ENCODE data around the gene GNAQ.

Gene GNAQ

DNA sequence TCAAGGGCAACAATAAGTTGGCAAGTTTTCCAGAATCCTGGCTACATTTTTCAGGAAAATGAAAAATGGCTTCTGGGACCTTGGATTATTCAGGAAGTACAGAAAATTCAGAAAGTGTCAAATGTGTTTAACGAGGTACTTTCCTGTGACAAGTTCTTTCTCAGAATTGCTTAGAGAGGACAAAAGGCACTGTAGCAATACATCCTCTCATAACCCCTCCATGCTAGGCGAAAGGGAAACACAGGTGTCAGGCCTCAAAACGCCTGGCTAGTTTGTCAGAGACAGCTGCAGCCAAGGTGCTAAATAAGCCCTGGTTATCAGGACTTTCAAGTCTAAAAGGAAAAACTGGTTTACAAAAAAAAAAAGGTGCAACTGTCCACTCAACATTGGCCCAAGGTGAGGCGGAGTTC, 115.2 kb downstream of the GNAQ start:
- Histone ChIP-seq H3K27ac (ENCODE audit: low read depth, low read length) (no peak overlapping the region), H3K4me1 (ENCODE audit: control insufficient read depth, insufficient read depth, low read length) (no peaks in the 10 kb centered on the region), H3K4me3 (ENCODE audit: low read length) (no peak overlapping the region), H3K27me3 (ENCODE audit: control insufficient read depth, insufficient read depth, low read length) (no peaks in the 10 kb centered on the region), H3K36me3 (ENCODE audit: control insufficient read depth, insufficient read depth, low read length) (peaks cover 5% of the 10 kb centered on the region), H3K9ac (ENCODE audit: low read length) (no peak overlapping the region)

DNA sequence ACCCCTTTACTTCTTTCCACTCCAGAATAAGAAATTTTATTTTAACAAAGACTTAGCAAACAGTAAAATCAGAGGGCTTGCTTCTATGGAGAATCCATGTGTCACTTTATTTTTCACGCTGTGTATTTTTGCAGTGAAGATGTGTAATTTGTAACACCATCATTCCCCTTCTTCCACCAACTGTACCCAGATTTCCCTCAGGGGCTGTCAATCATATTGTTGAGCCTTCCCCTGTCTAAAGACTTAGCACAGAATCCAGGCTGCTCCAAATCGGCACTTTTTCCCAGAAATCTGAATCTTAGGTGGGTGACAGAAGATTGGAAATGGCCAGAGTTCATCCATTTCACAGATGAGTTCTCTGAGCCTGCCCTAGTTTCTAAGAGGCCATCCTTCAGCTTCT, 115.9 kb downstream of the GNAQ start:
- Histone ChIP-seq H3K4me3 (ENCODE audit: low read length) (no peak overlapping the region), H3K27ac (ENCODE audit: low read depth, low read length) (no peak overlapping the region), H3K27me3 (ENCODE audit: control insufficient read depth, insufficient read depth, low read length) (no peaks in the 10 kb centered on the region), H3K9ac (ENCODE audit: low read length) (no peak overlapping the region), H3K36me3 (ENCODE audit: control insufficient read depth, insufficient read depth, low read length) (peaks cover 5% of the 10 kb centered on the region), H3K4me1 (ENCODE audit: control insufficient read depth, insufficient read depth, low read length) (no peaks in the 10 kb centered on the region)

DNA sequence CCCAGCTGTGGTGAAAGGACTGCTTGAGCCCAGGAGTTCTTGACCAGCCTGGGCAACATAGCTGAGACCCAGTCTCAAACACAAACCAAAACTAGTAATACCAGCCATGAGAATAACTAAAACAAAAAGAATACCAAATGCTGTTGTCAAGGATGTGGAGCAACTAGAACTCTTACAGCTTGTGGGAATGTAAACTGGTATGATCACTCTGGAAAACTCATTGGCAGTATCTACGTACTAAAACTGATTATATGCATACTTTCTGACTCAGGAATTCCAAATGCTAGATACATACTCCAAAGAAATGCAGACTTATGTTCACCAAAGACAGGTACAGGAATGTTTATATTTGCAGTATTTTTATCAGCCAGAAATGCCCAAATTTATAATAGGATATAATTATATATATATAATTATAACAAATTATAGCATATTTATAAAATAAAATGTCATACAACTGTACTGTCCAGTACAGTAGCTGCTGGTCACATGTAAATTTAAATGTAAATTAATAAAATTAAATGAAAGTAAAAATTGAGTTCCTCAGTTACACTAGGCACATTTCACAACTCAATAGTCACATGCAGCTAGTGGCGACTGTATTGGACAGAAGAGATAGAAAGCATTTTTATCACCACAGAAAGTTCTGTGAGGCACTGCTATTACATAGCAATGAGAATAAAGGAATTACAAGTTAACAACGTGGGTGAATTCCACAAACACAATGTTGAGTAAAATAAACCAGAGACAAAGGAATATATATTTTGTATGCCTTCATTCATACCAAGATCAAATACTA, 118.5 kb downstream of the GNAQ start:
- Histone ChIP-seq H3K4me3 (ENCODE audit: low read length) (no peak overlapping the region), H3K27me3 (ENCODE audit: control insufficient read depth, insufficient read depth, low read length) (no peaks in the 10 kb centered on the region), H3K36me3 (ENCODE audit: control insufficient read depth, insufficient read depth, low read length) (no peaks in the 10 kb centered on the region), H3K4me1 (ENCODE audit: control insufficient read depth, insufficient read depth, low read length) (no peaks in the 10 kb centered on the region), H3K27ac (ENCODE audit: low read depth, low read length) (no peak overlapping the region), H3K9ac (ENCODE audit: low read length) (no peak overlapping the region)

DNA sequence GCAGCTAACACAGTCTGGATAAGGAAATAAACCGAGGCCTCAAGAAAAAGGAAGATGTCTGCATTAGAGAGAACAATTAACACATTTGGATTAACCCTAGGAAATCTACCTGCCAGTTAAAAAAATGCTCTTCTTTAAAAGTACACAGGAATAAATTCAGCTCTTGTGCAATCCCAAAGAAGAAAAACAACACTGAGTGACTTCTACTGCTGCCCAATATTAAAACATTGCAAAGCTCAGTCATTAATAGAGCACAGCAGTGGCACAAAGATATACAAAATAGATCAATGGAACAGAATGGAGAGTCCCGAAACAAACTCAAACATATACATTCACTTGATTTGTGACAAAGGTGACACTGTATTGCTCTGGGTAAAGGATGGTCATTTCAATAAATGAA, 119.7 kb downstream of the GNAQ start:
- no peaks in the 10 kb centered on the region for H3K4me1 ChIP-seq (ENCODE audit: control insufficient read depth, insufficient read depth, low read length)

DNA sequence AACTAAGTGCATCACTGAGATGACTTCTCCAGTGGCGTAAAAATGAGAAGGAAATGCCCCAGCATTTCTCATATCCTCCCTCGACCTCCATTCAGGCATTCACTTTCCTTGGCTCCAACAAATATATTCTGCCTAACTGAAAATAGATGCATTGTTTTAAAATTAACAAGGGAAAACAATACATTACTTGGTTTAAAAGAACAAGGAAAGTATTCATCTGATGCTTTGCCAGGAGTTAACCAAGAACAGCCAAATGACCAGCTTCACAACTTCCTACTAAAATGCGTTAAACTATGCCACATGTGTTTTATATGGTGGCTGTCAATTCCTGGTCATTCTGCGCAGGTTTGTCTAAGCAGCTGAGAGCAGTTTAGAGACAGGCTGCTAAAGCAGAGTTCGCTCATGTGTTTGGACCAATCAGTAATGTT, 121.4 kb downstream of the GNAQ start:
- Histone ChIP-seq H3K9ac (ENCODE audit: low read length) (no peak overlapping the region), H3K27me3 (ENCODE audit: control insufficient read depth, insufficient read depth, low read length) (no peaks in the 10 kb centered on the region), H3K4me3 (ENCODE audit: low read length) (no peak overlapping the region), H3K36me3 (ENCODE audit: control insufficient read depth, insufficient read depth, low read length) (no peaks in the 10 kb centered on the region), H3K27ac (ENCODE audit: low read depth, low read length) (no peak overlapping the region), H3K4me1 (ENCODE audit: control insufficient read depth, insufficient read depth, low read length) (no peaks in the 10 kb centered on the region)

More for the DNA sequence above, 119.7 kb downstream of the GNAQ start:
- Histone ChIP-seq H3K4me3 (ENCODE audit: low read length) (no peak overlapping the region), H3K9ac (ENCODE audit: low read length) (no peak overlapping the region), H3K27ac (ENCODE audit: low read depth, low read length) (no peak overlapping the region), H3K27me3 (ENCODE audit: control insufficient read depth, insufficient read depth, low read length) (no peaks in the 10 kb centered on the region), H3K36me3 (ENCODE audit: control insufficient read depth, insufficient read depth, low read length) (no peaks in the 10 kb centered on the region)

DNA sequence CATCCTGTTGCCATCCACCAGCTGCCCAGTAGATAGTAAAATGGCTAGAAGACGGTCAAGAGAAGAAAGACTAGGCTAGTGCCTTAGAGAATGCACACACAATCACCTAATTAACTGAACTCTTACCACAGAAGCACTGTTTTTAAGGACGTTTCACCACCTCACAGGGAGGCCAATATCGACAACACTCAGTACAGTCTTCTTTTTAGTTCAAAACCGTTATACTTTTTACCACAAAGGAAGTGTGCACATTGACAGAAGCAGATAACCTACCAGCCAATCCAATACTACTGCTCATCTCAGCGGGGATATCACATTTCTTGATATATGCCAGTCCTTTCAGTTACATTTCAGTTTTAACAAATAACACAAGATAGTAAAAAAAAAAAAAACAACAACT, 122.3 kb downstream of the GNAQ start:
- Histone ChIP-seq H3K9ac (ENCODE audit: low read length) (no peak overlapping the region), H3K27ac (ENCODE audit: low read depth, low read length) (no peak overlapping the region), H3K27me3 (ENCODE audit: control insufficient read depth, insufficient read depth, low read length) (no peaks in the 10 kb centered on the region), H3K36me3 (ENCODE audit: control insufficient read depth, insufficient read depth, low read length) (no peaks in the 10 kb centered on the region), H3K4me3 (ENCODE audit: low read length) (no peak overlapping the region), H3K4me1 (ENCODE audit: control insufficient read depth, insufficient read depth, low read length) (no peaks in the 10 kb centered on the region)

DNA sequence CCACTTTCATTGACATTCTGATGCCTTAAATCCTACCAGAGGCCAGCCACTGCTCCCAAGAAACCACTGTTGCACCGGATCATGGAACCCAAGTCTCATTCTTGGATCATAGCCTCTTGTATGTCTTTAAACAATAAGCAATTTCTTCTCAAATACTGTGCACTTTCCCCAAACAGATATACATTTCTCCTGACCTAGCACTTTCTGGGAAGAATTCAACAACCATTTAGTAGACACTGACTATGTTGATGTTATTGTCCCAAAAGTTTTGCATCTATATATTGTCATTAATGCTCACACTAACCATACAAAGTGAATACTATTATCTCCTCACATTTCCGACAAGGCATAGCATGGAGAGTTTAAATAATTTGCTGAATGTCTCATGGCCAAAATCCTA, 123.3 kb downstream of the GNAQ start:
- H3K4me3 ChIP-seq (ENCODE audit: low read length), result no peak overlapping the region
- no peak overlapping the region for H3K9ac ChIP-seq (ENCODE audit: low read length)
- H3K27ac ChIP-seq (ENCODE audit: low read depth, low read length), result no peak overlapping the region
- H3K36me3 ChIP-seq (ENCODE audit: control insufficient read depth, insufficient read depth, low read length), result no peaks in the 10 kb centered on the region
- peaks cover under 1% of the 10 kb centered on the region for H3K4me1 ChIP-seq (ENCODE audit: control insufficient read depth, insufficient read depth, low read length)
- H3K27me3 ChIP-seq (ENCODE audit: control insufficient read depth, insufficient read depth, low read length), result no peaks in the 10 kb centered on the region

DNA sequence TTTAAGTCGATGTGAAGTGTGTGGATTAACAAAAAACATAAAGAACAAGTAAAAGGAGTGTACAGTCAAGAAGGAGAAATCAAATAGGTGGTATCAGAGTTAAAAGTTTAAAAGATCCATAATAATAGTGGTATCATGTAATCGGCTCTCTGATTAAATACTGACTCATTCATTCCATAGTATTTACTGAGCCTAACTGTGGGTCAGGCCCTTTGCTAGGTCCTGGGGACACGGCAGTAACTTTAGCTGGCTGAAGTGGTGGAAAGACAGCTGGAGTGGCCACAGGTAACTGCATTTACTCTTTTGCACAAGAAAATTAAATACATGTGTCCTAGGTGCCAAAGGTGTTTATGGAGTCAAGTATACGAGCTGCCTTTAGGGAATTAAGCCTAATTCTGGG, 124.0 kb downstream of the GNAQ start:
- no peaks in the 10 kb centered on the region for H3K27me3 ChIP-seq (ENCODE audit: control insufficient read depth, insufficient read depth, low read length)
- H3K36me3 ChIP-seq (ENCODE audit: control insufficient read depth, insufficient read depth, low read length), result no peaks in the 10 kb centered on the region
- peaks cover 3% of the 10 kb centered on the region for H3K4me1 ChIP-seq (ENCODE audit: control insufficient read depth, insufficient read depth, low read length)
- no peak overlapping the region for H3K9ac ChIP-seq (ENCODE audit: low read length)
- no peak overlapping the region for H3K27ac ChIP-seq (ENCODE audit: low read depth, low read length)
- H3K4me3 ChIP-seq (ENCODE audit: low read length), result no peak overlapping the region

DNA sequence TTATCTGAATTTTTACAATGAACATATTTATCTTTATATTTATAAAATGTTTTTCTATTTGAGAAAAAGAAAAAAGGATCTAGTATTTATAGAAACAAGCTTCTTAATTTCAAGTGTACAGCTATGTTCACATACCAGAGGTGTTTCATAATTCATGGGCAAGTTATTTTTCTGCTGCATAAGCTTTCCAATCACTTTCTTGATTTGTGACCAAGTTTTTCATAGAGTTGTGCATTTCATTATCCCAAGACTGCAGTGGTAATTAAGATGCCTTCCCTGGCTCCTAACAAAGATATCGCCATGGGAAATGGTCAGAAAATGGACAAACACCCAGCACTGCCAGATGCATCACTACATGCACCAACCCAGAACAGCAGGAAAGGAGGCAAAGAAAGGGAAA, 124.6 kb downstream of the GNAQ start:
- Histone ChIP-seq H3K9ac (ENCODE audit: low read length) (no peak overlapping the region), H3K27ac (ENCODE audit: low read depth, low read length) (no peak overlapping the region), H3K27me3 (ENCODE audit: control insufficient read depth, insufficient read depth, low read length) (no peaks in the 10 kb centered on the region), H3K4me3 (ENCODE audit: low read length) (no peak overlapping the region), H3K36me3 (ENCODE audit: control insufficient read depth, insufficient read depth, low read length) (no peaks in the 10 kb centered on the region), H3K4me1 (ENCODE audit: control insufficient read depth, insufficient read depth, low read length) (peaks cover 3% of the 10 kb centered on the region)

DNA sequence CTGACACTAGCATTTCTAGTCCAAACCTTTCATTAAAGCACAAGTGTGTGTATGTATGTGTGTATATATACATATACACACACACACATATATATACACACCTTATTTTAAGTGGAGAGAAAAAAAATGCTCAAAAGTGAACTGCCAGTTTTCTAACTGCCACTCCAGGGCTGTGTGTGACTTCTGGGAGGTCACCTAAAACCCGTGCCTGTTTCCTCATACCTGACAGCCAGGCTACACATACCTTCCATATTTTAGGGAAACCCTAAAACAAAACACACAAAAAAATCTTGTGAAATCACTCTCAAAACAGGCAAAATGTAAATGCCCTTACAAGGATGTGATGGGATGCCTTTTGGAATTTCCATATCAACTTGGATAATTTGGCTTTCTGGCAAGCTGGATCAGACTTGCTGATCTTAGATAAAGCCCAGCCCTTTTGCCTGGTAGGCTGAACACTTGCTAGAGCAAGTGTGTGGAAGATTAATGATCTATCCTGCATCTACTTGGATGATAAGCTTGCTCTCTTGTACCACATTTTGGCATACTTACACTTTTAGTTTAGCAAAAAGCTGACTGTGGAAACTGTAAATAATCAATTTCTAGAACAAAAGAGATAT, 127.8 kb downstream of the GNAQ start:
- no peak overlapping the region for H3K4me3 ChIP-seq (ENCODE audit: low read length)
- H3K9ac ChIP-seq (ENCODE audit: low read length), result no peak overlapping the region
- no peak overlapping the region for H3K27ac ChIP-seq (ENCODE audit: low read depth, low read length)
- peaks cover 3% of the 10 kb centered on the region for H3K4me1 ChIP-seq (ENCODE audit: control insufficient read depth, insufficient read depth, low read length)
- H3K27me3 ChIP-seq (ENCODE audit: control insufficient read depth, insufficient read depth, low read length), result no peaks in the 10 kb centered on the region
- no peaks in the 10 kb centered on the region for H3K36me3 ChIP-seq (ENCODE audit: control insufficient read depth, insufficient read depth, low read length)

DNA sequence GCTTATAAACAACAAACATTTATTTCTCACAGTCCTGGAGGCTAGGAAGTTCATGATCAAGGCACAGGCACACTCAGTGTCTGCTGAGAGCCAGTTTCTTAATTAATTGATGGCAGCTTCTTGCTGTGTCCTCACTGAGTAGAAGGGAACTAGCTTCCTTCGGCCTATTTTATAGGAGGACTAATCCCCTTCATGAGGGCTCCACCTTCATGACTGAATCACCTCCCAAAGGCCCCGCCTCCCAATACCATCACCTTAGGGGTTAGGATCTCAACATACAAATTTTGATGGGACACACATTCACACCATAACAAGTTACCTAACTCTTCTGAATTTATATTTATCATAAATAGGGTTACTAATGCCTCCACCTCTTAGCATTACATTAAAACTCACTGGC, 129.8 kb downstream of the GNAQ start:
- H3K27ac ChIP-seq (ENCODE audit: low read depth, low read length), result no peak overlapping the region
- no peak overlapping the region for H3K4me3 ChIP-seq (ENCODE audit: low read length)
- H3K4me1 ChIP-seq (ENCODE audit: control insufficient read depth, insufficient read depth, low read length), result peaks cover 13% of the 10 kb centered on the region
- H3K27me3 ChIP-seq (ENCODE audit: control insufficient read depth, insufficient read depth, low read length), result no peaks in the 10 kb centered on the region
- H3K9ac ChIP-seq (ENCODE audit: low read length), result no peak overlapping the region
- H3K36me3 ChIP-seq (ENCODE audit: control insufficient read depth, insufficient read depth, low read length), result no peaks in the 10 kb centered on the region

DNA sequence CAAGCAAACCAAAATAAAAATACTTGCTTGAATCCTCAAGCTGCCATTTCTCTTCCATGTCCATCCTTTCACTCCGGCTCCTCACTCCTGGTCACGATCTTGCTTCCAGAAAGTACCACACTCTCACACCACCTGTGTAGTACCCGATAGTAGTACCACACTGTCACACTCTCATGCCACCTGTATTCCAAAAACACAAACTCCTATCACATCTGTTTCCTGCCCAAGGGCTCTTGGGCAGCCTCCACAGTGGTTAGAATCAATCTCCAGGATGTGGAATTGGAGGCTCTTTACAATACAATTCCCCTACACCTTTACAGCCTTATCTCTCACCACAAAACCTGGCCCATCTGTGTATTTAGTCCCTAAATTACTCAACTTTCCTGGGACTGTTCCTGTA, 130.6 kb downstream of the GNAQ start:
- Histone ChIP-seq H3K9ac (ENCODE audit: low read length) (no peak overlapping the region), H3K27me3 (ENCODE audit: control insufficient read depth, insufficient read depth, low read length) (no peaks in the 10 kb centered on the region), H3K36me3 (ENCODE audit: control insufficient read depth, insufficient read depth, low read length) (no peaks in the 10 kb centered on the region), H3K4me3 (ENCODE audit: low read length) (no peak overlapping the region), H3K27ac (ENCODE audit: low read depth, low read length) (no peak overlapping the region), H3K4me1 (ENCODE audit: control insufficient read depth, insufficient read depth, low read length) (peaks cover 18% of the 10 kb centered on the region)
